Measurements from ENCODE around the gene PRDX4.

- no peak for TF ChIP-seq CTCF (tag by site-specific recombination; IDR thresholded peaks at IDR 0.05)
- TF ChIP-seq TRIM28 (IDR thresholded peaks at IDR 0.05; ENCODE audit: borderline replicate concordance, low read length), result no peak
- TF ChIP-seq PATZ1 (tag by site-specific recombination; IDR thresholded peaks at IDR 0.05), result no peak
- TF ChIP-seq ZBTB8A (tag by site-specific recombination; IDR thresholded peaks at IDR 0.05), result no peak
- TF ChIP-seq ZNF664 (tag by site-specific recombination; IDR thresholded peaks at IDR 0.05), result no peak
- TF ChIP-seq ZNF350 (tag by site-specific recombination; IDR thresholded peaks at IDR 0.05), result no peak
- TF ChIP-seq HOXA7 (CRISPR knock-in tag; IDR thresholded peaks at IDR 0.05; ENCODE audit: borderline replicate concordance), result no peak
- no peak for TF ChIP-seq ZIC2 (tag by site-specific recombination; IDR thresholded peaks at IDR 0.05)
Observed at GRCh38 chrX:23731951-23732350, 64.7 kb downstream of the PRDX4 start.

Measured in HEK293 (cell line).